H1 (cell line): ENCODE data around the gene CNTN6. TPM values are rescaled to one million over a fixed set of nuclear protein-coding genes. Genes with fewer than 3 reads are reported as not detected.

Experiments used
- CHD7 ChIP-seq: fragments of 300-600 bp; sonication (generic); IDR thresholded peaks from 2 replicates; pipeline ENCODE4 v1.7.1; 2012; ENCODE audit warnings: low read length, moderate library complexity, mild to moderate bottlenecking, inconsistent platforms; ENCODE audit not compliant: insufficient replicate concordance
- polyA plus RNA-seq, 7 experiments: library from polyadenylated mRNA; depleted of rRNA in 3 of 7; stranded (reverse) in 5 of 7; unstranded in 2 of 7; fragments of >200 nt in 5 of 7; fragments of 200-250 nt in 2 of 7; gene quantifications; 1 replicate in 5 of 7; 2 replicates in 1 of 7; 4 replicates in 1 of 7; pipeline versions ENCODE4 v1.2.1 to v1.2.3, GENCODE V29; 2011 to 2013; ENCODE audit warnings: missing spikeins in 2 of 7, mixed read lengths in 2 of 7
- total RNA-seq: library from RNA; stranded (reverse); fragmentation: NEBNext Ultra II Directional; extraction: Animal tissue kit (Norgen Biotek cat#: 25700); gene quantifications from 2 replicates; pipeline ENCODE4 v1.2.1, GENCODE V29; 2021

The CNTN6 gene
- total and polyA plus RNA-seq, 2 of the 8 experiments (the other 6 are each of a cell fraction or from before 2014, with no cell fraction given), result not detected

- no peak for TF ChIP-seq CHD7
Observed at GRCh38 chr3:1232276-1232675, 139.5 kb downstream of the CNTN6 start (continued).
